GM18867 (cell line): ENCODE results near the gene KIF16B.
A peak's percentile ranks its signal among the peaks of the same experiment; 100 is the strongest.

Experiments
- ATAC-seq: cut with Tn5 transposase; IDR thresholded peaks from one replicate; pipeline ENCODE4 v1.9.1; 2021; ENCODE audit warnings: mild to moderate bottlenecking, moderate library complexity; ENCODE audit not compliant: unreplicated experiment

The KIF16B gene

DNA sequence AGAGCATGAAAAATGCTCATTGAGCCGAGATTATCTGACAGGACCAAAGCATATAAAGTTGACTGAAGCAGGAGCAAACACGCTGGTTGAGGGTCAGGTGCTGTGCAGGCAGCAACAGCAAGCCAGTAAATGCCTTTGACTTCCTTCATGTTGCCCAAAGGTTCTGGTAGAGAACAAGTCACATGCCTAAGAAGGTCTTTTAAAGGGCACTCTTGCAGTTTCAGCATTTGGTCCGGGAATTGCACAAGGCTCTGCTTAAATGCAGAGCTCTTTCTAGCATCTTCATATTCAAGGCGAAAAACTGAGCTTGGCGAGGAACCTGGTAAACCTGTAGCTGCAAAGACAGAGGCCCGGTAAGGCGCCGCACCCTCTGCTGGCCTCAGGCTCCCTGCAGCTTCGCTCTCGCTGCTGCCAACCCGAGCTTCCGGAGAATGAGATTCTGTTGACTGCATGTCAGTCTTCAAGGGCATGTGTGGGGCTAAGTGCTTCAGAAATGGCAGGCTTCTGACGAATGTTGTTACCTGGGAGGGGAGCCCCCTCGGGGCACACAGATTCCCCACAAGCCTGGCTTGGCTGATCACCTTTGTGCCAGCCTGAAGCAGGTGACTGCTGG, 205.2 kb downstream of the KIF16B start:
- no peak for ATAC-seq

DNA sequence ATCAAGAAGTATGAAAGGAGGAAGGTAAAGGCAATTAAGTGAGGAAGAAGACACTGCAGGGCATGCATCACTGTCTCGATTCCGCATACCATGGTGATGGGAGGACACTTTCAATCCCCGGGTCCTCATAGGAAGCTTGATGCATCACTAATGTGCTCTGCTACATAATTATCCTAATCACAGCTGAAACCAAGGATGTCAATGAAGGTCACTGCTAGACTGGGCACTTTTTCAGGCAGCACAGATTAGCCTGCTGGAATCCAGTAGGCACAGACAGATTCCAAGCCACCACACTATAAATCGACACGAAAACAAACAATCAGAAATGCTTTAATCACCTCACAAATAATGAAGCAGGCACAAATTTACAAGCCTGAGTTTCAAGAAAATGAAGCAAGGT, 206.7 kb downstream of the KIF16B start:
- ATAC-seq = no peak

DNA sequence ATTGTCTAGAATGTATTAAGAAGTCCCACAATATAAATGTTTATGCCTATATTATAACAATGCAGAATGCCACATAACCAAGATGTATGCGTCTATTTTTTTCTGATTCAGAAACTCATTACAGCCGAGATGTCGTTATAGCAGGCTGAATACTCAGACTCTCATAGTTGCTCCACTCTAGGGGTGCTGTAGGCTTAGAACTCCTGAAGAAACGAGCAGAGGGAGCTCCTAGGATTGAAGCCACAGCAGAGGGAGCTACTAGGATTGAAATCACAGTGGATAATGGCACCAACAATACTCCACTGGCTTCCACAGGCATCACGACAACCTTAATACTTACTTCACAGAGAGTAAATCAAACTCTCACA, 208.9 kb downstream of the KIF16B start:
- no peak for ATAC-seq

DNA sequence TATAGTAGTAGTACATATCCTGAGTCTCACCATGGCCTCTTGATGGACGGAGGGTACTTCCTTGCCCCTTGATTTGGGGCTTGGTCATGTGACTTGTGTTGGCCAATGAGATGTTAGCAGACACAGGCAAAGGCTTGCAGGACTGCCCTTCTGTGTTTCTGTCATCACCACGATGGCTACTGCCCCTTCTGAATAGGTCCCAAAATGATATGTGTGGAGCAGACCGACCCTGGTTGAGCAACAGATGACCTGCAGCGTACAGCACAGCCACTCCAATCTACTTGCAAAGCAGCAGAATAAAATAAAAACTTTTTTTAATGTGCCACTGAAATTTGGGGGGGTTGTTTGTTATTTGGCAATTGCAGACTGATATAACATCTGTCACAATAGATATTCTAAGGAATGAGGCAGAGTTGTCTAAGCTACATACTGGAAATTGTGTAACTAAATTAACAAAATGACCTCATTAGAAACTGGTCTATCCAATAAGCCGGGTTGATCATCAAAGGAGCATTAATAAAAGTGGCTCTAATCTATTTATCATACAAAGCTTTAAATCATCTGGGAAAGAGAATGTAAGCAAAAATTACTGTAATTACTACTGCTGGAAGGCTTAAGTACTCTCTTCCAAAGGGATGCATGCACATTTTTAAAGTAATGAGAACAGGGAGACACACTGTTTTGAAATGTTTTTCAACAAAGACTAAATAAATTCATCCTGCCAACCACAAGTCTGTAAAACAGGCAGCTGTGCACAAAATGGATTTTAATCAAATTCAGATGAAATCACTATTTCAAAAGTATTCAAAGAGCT, 209.5 kb downstream of the KIF16B start:
- ATAC-seq = no peak

DNA sequence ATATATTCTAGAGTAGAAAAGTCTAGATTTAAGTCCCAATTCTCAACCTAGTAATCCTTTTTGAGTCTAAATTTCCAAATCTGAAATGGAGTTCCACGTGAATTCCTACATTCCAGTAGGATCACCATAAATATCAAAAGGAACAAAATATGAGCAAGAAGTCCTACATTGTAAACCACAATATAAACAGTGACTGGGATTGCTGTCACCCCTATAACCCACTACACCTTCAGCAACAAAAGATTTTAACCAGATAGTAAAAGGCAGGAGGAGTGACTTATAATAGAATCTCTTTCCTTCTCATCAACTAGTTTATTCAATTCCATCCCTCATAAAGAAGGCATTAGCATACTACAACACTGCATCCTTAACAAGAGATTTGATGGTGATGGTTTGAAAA, 210.6 kb downstream of the KIF16B start:
- ATAC-seq = no peak

DNA sequence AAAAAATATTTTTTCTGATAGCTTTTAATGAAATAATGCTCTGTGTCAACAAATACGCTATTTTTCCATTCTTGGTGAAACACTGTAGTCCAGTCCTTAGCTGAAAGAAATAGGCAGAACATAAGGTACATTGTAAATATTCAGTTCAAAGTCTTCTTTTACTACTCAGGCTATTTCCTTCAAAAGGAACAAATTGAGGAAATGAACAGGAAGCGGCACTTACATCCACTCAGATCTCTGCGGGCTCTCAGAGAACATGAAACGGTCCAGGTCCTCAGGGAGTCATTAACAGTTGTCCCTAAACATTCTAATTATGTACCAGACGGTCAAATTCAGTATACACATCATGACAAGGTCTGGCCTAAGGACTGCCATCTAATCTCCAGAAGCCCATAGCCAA, 212.6 kb downstream of the KIF16B start:
- no peak for ATAC-seq

DNA sequence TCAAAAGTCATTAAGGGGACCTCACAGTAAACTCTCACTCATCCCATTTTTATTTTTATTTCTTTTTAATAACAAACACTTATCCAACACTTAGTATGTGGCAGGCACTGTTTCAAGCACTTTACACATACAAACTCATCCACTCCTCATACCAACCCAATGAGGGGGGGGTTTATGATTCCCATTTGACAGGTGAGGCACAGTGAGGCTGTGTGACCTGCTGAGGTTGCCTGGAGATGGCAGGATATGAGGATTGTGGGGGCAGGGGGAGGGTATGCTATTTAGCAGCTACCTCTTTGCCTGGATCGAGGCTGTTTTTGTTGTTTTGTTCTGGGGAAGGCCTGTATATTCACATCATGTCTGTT, 219.8 kb downstream of the KIF16B start:
- ATAC-seq = no peak

DNA sequence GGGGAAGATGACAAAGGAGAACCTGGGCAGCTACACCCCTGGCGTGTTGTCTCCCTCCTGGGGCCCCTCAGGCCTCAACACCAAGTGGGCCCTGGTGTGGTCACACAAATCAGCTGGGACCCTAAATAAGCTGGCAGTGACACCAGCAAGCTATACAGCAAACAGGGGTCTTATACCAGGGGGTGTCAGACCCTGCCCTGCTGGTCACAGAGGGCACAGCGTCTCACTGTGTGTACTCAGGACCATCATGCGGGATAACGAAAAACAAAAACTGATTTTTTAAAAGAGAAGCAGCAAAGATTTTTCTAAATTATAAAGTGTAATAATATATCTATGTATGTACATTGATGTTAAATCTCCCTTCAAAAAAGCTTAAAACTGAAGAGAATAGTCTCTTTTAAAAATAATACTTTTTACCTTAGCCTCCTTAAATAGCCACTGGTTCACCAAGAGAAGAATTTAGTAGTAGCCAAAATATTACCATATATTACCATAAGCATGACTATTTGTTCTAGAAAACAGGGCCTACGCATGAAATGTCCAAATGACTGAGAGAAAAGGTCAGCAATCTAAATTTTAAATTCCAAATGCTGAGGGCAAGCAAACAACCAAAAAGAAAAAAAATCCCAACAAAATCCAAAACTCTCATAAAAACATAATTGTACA, 220.4 kb downstream of the KIF16B start:
- ATAC-seq = no peak

DNA sequence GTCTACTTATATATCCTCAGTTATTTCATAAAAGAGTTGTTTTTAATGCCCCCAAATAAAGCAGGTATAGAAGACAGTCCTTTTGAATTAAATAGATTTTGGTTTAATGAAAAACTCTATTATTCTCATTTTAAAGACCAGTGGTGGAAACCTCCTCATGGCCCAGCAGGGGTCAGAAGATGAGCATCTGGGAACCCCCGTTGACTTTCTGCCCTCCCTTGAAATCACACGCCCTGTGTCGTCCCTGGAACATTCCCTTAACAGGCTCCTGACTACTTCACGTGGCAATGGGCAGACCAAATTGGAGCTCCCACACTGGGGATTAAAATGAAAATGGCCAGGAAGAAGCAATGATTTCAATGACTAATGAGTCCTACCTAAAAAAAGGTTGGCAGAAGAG, 220.9 kb downstream of the KIF16B start:
- ATAC-seq = no peak

DNA sequence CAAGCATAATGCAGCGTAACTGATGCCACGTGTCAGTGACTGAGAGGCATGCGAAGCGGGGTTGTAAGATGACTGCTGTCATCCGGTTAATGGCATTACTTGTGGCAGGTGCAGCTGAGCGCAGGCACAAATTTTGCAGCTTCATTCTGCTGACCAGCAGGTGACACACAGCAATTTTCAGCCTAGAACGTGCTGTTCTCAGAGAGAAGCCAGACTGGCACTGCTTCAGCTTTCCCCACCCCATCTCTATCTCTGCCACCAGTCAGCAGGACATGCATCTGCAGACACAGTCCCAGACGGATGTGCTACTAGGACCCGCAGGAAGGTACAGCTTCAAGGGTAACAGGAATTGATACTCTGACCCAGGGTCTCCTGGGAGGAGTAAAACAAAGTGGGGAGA, 221.8 kb downstream of the KIF16B start:
- ATAC-seq = no peak

DNA sequence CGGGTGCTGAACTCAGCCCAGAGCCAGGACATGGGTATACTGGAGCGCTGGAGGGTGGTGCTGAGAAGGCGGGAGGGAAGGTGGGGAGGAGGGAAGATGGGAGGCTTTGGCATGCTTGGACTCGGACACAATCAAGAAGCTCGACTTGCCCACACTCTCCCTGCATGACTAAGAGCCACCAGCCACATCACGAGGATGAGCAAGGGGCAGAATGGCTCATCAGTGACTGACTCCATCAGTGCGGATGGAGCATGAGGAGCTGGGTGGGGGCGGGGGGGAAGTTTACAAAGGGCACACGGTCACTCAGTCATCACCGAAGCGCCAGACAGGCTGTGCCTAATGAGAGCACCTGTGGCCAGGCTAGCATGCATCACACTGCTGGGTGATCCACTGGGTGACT, 222.8 kb downstream of the KIF16B start:
- no peak for ATAC-seq

DNA sequence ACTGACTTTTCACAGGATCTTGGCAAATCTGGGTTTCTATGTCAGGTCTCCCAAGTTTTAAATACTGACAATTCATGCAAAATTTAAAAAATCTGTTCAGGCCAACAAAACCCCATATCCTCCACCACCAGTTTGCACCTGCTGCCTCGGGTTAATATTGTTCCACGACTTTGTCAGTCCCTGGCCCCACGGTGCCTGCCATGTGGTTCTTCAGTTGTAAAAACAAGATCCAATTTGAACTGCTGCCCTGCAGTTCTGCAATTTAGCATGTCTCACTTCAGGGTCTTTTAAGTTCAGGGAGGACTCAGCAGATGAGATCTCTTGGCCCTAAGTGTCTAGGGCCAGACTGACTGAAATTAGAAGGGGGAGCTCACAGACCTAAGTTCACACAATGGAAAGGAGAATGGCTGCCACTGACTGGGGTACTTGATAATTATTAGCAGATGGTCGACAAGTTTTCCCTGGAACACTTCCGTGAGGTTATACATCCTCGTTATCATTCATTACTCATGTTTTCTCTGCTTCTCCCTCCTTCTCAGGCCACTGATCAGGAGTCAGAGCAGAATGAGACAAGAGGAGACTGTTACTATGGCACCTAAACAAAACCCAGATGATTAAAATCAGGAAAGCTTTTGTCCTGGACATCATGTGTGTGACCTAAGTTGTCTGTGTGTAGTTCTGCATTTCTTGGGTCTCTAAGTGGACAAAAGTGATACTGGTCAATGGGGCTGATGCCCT, 223.6 kb downstream of the KIF16B start:
- no peak for ATAC-seq

DNA sequence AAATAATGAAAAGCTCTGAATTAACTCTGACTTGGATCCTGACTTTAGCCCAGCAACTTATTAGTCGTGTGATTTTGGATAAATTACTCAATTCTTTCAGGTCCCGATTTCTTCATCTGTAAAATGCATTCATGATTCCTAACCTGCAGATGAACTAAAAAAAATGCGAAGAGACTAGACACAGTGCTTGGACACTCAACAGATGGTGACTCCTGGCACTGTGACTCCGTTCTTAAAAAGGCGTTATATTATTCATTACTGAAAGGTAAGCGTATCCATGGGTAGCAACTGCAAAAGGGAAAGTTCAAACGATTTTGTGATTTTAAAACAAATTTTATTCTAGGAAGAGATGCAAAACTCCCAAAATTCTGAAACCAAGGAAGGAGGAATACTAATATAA, 226.3 kb downstream of the KIF16B start:
- no peak for ATAC-seq

DNA sequence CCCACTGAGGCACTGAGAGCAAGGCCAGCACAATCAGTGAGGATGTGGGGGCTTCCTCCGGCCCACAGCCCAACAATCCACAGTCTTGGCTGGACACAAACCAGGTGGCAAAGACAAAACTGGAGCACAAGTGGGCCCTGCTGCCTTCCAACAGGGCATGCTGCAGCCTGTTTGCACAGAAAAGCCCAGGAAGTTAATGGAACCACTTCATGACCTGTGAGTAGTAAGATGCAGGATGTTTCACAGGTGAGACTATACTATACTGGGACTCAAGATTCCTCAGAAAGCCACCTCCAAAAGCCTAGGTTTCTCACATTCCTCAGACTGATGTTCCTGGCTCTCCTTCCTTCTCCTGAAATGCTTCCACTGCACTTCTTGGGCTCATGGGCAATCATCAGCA, 235.5 kb downstream of the KIF16B start:
- ATAC-seq = no peak

DNA sequence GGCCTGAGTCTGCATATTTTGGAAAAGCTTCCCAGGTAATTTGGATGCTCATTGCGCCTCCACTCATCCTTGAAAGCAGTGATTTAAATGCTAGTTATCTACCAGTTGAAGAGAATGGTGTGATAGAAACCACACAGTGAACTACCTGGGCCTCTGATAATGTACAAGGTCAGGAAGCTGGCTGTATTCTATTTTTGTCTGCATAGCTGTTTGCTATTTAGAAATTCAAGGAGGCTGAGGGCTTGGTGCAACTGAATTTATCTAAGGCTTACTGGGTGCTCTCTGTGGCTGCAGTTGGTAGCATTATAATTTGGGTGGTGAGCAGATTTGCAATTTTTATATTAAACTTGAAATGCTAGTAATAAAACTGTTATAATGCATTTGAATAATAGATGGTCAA, 245.6 kb downstream of the KIF16B start:
- no peak for ATAC-seq

DNA sequence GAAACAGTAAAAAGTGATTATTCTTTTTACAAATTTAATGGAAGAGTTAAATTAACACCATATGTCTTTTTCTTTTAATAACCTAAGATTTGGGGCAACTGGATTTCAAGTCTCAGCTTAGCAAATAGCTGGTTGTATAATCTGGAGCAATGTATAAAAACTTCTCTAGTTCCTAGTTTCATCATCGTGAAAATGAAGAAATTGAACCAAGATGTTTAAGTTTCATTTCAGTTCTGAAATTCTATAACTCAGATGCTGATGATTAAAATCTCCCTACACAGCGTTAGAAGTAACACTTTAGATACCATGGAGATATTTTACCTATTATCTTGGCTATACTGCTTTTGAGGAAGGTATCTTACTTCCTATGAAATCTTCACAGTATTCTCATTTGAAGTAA, 252.0 kb downstream of the KIF16B start:
- ATAC-seq = no peak

DNA sequence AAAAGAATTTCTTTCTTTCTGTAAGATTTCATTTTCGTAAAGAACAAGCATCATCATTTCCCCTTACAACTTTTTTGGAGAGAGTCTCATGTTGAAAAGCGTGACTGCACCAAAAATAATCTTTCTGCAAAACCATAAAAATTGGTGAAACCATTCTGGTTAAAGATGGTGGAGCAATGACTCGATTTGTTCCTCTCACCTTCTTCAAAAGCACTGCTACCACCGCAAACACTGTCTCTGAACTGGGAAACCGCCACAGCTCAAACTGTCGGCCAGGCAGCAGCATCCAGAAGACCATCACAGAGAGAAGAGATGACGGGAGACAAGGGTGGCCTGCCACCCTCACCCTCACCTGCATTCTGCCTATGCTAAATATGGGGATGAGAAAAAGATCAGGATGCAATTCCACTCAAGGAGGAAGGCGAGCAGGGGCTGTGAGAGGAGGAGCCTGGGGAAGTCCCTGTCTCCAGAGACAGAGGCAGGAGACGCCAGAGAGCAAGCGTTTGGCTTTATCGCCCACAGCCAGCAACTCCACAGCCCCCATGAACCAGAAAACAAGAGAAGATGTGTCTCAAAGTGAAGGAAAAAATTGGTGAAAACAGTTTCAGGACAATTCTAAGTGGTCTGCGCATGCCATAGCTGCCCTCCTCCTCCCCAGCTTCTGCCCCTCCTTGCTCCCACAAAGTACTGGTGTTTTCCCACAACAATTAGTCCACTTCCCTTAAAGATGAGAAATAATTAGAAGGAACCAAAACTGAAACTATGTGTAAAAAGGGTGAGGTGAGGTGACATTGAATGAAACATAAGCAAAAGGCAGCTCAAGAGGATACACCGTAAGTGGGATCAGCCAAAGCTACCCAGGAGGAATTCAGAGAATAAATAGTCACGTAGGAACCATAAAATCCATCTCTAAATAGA, 255.5 kb downstream of the KIF16B start:
- ATAC-seq = peak; percentile 40

DNA sequence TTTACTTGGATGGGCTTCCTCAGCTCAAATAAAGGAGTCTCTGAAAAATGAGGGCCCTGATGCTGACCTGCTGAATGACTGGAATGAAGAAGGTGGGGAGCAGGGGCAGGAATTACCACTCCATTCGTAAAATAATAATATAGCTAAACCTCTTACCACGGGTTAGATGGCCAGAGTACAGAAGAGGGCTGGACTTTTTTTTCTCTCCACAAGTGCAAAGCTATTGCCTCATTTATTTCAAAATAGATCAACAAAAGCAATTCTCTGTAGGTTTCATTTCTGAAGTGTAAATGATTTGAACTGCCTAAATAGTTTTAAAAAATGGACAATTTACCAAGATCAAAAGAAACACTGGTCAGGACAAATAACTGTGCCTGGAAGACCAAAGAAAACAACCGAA, 256.7 kb downstream of the KIF16B start:
- ATAC-seq = no peak

DNA sequence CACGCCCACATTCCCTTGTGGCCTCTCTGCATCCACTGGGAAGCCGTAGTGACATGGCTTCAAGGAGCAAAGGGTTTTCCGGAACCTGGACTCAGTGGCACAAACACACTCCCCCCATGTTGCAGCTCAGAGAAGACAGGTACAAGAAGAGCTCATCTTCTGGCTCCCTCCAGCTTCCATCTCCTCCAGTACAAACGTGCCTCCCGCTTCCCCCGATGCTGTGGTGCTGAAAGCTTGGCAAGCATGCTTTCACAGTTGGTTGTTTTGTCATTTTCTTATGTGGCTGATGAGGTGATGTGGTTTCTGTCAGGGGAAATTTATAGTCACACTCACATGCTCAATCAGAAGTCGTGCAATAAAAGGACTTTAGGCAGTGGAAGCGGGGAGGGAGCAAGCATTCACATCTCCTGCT, 258.5 kb downstream of the KIF16B start:
- ATAC-seq = peak; percentile 28

DNA sequence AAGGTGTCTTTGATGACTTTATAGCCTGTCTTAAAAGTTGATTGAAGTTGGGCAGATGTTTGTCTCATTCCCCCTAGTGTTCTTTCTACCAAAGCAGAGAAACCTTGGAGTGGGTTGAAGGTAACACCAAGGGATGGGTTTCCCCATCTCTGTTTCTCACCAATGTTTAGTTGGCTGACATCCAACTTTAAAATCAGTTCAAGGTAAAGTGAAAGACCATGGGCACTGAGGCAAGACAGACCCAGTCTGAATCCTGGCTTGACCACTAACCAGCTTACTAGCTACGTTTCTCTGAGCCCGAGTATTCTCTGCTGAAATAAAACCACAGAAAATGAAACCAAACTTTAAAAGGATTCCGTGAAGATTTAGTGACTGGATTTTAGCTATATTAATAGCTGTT, 258.9 kb downstream of the KIF16B start:
- ATAC-seq = peak; percentile 72

DNA sequence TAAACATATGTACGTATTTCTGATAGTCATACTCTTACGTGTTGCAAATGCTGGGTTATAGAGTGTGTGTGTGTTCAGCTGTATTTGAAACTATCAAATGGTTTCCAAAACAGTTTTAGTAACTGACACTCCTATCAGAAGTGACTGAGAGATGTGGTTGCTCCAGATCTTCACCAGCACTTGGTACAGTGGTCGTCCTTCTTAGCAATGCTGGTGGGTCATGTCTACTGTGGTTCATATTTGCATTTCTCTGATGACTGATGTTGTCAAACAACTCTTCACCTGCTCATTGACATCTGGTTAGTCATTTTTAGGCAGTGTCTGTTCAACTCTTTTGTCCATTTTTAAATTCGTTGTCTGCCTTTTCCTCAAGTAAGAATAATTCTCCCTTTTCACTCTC, 259.3 kb downstream of the KIF16B start:
- ATAC-seq = peak; percentile 30
